Measurements from ENCODE around the gene ST3GAL6. TPM values are rescaled to one million over a fixed set of nuclear protein-coding genes. Genes with fewer than 3 reads are reported as not detected.

Gene ST3GAL6
- total and polyA plus RNA-seq, 2 of the 4 experiments (the other 2 are of a cell fraction) = 0.36 to 0.99 TPM

DNA sequence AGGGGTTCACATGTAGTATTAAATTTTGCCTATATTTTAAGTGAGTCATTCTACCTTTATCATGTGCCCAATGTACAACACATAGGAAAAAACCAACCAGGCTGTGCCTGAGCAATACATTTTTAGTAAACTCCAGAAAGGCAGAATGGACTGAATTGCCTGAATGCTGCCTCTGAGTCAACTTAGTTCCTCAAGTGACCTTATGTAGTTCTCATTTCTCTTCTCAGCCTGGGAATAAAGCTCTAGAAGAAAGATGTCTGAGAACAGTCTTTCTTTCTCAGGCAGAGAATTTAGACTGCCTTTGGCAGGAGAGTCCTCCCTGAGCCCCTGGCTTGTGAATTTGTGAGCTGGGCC lies 13.0 kb downstream of the ST3GAL6 start:
- Histone ChIP-seq H2BK15ac (ENCODE audit: low read depth, low read length) (no peak overlapping the region), H4K91ac (ENCODE audit: insufficient read depth, low read depth, low read length) (no peak overlapping the region), H3K23ac (ENCODE audit: low read depth, low read length) (no peak overlapping the region), H3K9ac (ENCODE audit: low read depth, low read length) (no peak overlapping the region), H2BK120ac (ENCODE audit: low read depth, low read length) (no peak overlapping the region), H3K27me3 (ENCODE audit: control insufficient read depth, insufficient read depth, low read length) (no peaks in the 10 kb centered on the region), H3K4me3 (ENCODE audit: insufficient read depth, low read depth, low read length) (no peak overlapping the region), H3K14ac (replicated peaks; ENCODE audit: low read depth, low read length) (no peak overlapping the region), H3K56ac (ENCODE audit: extremely low read depth, insufficient read depth, low read length) (no peak overlapping the region), H4K5ac (ENCODE audit: low read depth, low read length) (no peak overlapping the region), H4K8ac (ENCODE audit: low read depth in 2 of 2, low read length in 2 of 2) (no peak overlapping the region), H3K4me1 (ENCODE audit: control insufficient read depth, insufficient read depth, low read length) (peaks cover 7% of the 10 kb centered on the region), H2BK20ac (ENCODE audit: low read depth, low read length) (no peak overlapping the region), H2BK5ac (ENCODE audit: low read depth, low read length, poor library complexity, severe bottlenecking) (no peak overlapping the region), H3K27ac (ENCODE audit: insufficient read depth, low read length) (no peak overlapping the region), H2AK9ac (replicated peaks; ENCODE audit: low read depth, low read length, poor library complexity) (no peak overlapping the region), H3K9me3 (ENCODE audit: control insufficient read depth, insufficient read depth, low read length) (no peaks in the 10 kb centered on the region), H3K18ac (ENCODE audit: low read depth, low read length) (no peak overlapping the region), H3K79me1 (ENCODE audit: low read depth in 1 of 2, low read length in 2 of 2) (no peaks in the 10 kb centered on the region), H2AFZ (replicated peaks; ENCODE audit: low read length, poor library complexity) (no peak overlapping the region), H3K4me2 (ENCODE audit: low read depth, low read length) (no peak overlapping the region), H2AK5ac (ENCODE audit: low read depth, low read length) (no peak overlapping the region), H4K20me1 (ENCODE audit: insufficient read depth, low read length) (peaks cover 7% of the 10 kb centered on the region; the same call in 1 of the 2 replicates), H3K4ac (ENCODE audit: low read depth, low read length) (no peak overlapping the region), H3K36me3 (ENCODE audit: control insufficient read depth, insufficient read depth, low read length) (no peaks in the 10 kb centered on the region), H3K9me1 (ENCODE audit: insufficient read depth, low read length) (peaks cover 14% of the 10 kb centered on the region)
- intact Hi-C loops (cut with micrococcal nuclease) = no loop called here
- dilution Hi-C loops (cut with HindIII; ENCODE audit: low sequenced_read_pairs, unreplicated experiment) = no loop called here
- TF ChIP-seq RFX5 (IDR thresholded peaks at IDR 0.05; ENCODE audit: low read depth, low read length) (no peak), MAFK (IDR thresholded peaks at IDR 0.05; ENCODE audit: low read depth, low read length) (no peak), BHLHE40 (IDR thresholded peaks at IDR 0.05; ENCODE audit: low read depth, low read length) (no peak), RAD21 (IDR thresholded peaks at IDR 0.05; ENCODE audit: low read length) (no peak), MAZ (IDR thresholded peaks at IDR 0.05; ENCODE audit: borderline replicate concordance, low read depth, low read length) (no peak), POLR2A (IDR thresholded peaks at IDR 0.05; ENCODE audit: low read depth, low read length) (no peak), SMC3 (IDR thresholded peaks at IDR 0.05; ENCODE audit: low read depth, low read length) (no peak), FOS (IDR thresholded peaks at IDR 0.05; ENCODE audit: low read depth, low read length) (no peak), CEBPB (IDR thresholded peaks at IDR 0.05; ENCODE audit: low read depth, low read length) (no peak), NFE2L2 (IDR thresholded peaks at IDR 0.05; ENCODE audit: low read depth, low read length) (no peak), RCOR1 (IDR thresholded peaks at IDR 0.05; ENCODE audit: insufficient replicate concordance, low read length) (no peak), MXI1 (IDR thresholded peaks at IDR 0.05; ENCODE audit: borderline replicate concordance, low read depth, low read length) (no peak), CHD1 (IDR thresholded peaks at IDR 0.05; ENCODE audit: low read depth, low read length) (no peak)
- TF ChIP-seq, protein P1, sequence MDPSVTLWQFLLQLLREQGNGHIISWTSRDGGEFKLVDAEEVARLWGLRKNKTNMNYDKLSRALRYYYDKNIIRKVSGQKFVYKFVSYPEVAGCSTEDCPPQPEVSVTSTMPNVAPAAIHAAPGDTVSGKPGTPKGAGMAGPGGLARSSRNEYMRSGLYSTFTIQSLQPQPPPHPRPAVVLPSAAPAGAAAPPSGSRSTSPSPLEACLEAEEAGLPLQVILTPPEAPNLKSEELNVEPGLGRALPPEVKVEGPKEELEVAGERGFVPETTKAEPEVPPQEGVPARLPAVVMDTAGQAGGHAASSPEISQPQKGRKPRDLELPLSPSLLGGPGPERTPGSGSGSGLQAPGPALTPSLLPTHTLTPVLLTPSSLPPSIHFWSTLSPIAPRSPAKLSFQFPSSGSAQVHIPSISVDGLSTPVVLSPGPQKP (IDR thresholded peaks at IDR 0.05; ENCODE audit: borderline replicate concordance, low read depth, low read length) = no peak
- TF ChIP-seq, protein P2, sequence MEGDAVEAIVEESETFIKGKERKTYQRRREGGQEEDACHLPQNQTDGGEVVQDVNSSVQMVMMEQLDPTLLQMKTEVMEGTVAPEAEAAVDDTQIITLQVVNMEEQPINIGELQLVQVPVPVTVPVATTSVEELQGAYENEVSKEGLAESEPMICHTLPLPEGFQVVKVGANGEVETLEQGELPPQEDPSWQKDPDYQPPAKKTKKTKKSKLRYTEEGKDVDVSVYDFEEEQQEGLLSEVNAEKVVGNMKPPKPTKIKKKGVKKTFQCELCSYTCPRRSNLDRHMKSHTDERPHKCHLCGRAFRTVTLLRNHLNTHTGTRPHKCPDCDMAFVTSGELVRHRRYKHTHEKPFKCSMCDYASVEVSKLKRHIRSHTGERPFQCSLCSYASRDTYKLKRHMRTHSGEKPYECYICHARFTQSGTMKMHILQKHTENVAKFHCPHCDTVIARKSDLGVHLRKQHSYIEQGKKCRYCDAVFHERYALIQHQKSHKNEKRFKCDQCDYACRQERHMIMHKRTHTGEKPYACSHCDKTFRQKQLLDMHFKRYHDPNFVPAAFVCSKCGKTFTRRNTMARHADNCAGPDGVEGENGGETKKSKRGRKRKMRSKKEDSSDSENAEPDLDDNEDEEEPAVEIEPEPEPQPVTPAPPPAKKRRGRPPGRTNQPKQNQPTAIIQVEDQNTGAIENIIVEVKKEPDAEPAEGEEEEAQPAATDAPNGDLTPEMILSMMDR (conservative IDR thresholded peaks at IDR 0.05; ENCODE audit: low read depth, low read length) = no peak
- TF ChIP-seq, protein P3, sequence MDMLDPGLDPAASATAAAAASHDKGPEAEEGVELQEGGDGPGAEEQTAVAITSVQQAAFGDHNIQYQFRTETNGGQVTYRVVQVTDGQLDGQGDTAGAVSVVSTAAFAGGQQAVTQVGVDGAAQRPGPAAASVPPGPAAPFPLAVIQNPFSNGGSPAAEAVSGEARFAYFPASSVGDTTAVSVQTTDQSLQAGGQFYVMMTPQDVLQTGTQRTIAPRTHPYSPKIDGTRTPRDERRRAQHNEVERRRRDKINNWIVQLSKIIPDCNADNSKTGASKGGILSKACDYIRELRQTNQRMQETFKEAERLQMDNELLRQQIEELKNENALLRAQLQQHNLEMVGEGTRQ (IDR thresholded peaks at IDR 0.05; ENCODE audit: low read depth, low read length) = no peak
- no peak for ATAC-seq (ENCODE audit: low read depth)
- no TSS peak for BruUV-seq (replicated peaks)
- ChIA-PET POLR2A (ENCODE audit: unreplicated experiment) (no interaction called here), CTCF (no interaction called here)
- in situ Hi-C loops (cut with MboI; ENCODE audit: low sequenced_read_pairs) = no loop called here
- no peak for DNase-seq

Data from IMR-90 (cell line).